Stimulated activated CD8-positive, alpha-beta memory T cell treated with anti-CD3 and anti-CD28 coated beads, Interleukin-7, amount 100 ng/mL, for 24 hours (primary cell): ENCODE measurements around the gene IFT57.

ENCODE experiments used
- DNase-seq: peaks from one replicate; pipeline ENCODE4 v3.0.0-alpha.2; 2020; ENCODE audit warnings: low read depth

Gene IFT57

GRCh38 chr3:108218811-108219210 lies 3.4 kb downstream of the IFT57 start:
- no peak for DNase-seq

DNA sequence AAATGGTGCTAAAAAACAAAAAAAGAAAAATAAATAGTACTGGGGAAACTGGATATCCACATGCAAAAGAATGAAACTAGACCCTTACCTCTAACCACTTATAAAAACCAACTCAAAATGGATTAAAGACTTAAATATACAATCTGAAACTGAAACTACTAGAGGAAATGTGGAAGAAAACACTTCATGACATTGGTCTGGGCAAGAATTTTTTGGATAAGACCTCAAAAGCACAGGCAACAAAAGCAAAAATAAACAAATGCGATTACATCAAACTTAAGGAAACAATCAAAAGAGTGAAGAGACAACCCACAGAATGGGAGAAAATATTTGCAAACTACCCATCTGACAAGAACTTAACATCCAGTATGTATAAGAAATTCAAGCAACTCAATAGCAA lies 6.4 kb downstream of the IFT57 start:
- no peak for DNase-seq

- DNase-seq: no peak
Measured at GRCh38 chr3:108209579-108209978, 12.6 kb downstream of the IFT57 start.

DNA sequence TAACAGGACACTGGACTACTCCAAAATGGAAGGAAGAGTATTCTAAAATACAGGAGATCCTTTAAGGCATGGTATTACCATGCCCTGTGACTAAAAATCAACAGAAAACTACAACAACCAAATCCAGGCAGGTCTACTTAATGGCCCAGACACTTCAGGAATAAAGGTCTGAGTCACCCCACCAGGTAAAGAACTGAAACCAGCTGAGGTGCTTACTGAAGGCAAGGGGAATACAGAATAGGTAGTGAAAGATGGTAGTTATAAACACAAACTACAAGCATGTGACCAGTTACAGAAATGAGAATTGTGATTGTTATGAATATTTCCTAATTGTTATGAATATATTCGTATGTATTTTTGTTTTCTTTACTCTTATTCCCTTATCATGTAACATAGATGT lies 13.4 kb downstream of the IFT57 start:
- no peak for DNase-seq

DNA sequence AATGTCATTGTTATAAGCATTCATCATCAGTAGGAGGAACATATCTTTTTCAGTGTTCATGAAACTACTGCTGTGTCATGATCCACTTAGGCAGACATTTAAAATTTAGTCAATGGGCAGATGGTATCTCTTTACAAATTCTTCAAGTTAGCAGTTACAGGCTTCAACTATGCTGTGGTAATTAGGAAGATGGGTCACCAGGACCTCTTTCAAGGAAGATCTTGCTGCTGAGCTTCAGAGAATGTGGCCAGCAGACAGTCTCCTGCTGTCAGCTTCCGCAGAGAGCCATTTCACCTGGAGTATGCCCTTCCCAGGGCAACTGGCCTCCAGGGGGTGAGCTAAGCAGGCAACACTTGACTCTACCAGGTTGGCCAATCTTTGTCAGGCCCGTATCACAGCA lies 19.4 kb downstream of the IFT57 start:
- DNase-seq: no peak

DNA sequence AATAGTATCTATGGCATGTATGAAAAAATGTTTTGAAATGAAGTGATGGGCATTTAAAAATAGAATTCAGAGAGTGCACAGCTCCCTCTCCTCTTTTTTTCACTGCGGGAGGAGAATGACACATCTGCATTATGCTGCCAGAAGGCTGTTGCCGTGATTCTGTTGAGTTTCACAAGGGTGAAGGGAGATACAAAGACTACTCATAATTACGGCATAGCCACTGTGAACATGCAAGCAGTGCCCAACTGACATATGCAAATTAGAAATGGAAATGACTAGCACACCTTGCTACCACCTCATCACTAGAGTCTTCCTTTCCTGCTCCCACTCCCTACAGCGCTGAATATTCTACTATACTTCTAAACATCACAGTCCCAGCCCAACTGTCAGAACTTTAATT lies 20.1 kb downstream of the IFT57 start:
- DNase-seq: no peak

GRCh38 chr3:108201258-108201657 lies 21.0 kb downstream of the IFT57 start:
- DNase-seq: no peak

DNA sequence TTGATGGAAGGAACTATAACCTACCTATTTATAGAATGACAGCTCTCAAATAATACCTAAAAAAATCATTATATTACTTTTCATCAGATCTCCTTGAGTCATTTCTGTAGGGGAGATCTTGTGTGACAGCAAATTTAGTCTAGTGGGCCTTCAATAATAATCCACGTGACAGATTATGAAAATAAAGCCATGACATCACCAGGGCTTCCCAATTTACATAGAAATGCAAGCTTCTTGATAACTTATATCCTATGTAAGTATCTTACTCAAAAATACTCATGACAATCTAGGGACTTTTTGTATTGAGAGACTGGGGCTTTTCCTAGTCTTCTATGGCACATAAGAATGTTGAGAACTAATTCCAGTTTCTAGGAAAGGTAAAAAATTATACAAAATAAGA lies 21.6 kb downstream of the IFT57 start:
- DNase-seq: no peak

DNA sequence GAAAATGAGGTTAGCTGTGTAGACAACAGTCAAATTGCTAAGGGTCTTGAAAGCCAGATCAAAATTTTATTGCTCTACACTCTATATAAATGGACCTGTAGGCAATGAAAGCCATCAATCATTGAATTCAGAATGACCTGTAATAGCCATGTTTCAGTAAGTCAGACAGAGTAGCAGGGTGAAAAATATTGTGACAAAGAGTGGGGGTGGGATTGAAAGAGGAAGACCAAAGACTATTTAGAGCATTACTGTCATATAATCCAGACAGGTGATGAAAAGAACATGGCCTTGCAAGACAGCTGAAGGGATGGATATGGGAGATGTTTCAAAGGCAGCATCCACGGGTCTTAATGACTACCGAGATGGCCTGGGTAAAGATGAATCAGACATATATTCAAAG lies 22.2 kb downstream of the IFT57 start:
- DNase-seq: no peak

GRCh38 chr3:108191394-108191793 lies 30.8 kb downstream of the IFT57 start:
- DNase-seq: no peak

DNA sequence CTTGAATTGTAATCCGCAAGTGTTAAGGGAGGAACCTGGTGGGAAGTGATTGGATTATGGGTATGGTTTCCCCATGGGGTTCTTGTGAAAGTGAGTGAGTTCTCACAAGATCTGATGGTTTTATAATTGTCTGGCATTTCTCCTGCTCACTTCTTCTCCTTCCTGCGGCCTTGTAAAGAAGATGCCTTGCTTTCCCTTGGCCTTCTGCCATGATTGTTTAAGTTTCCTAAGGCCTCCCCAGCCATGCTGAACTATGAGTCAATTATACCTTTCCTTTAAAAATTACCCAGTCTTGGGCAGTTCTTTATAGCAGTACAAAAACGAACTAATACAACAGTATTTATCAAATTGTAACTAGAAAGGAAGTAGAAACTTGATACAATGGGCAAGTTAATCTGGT lies 31.9 kb downstream of the IFT57 start:
- no peak for DNase-seq

DNA sequence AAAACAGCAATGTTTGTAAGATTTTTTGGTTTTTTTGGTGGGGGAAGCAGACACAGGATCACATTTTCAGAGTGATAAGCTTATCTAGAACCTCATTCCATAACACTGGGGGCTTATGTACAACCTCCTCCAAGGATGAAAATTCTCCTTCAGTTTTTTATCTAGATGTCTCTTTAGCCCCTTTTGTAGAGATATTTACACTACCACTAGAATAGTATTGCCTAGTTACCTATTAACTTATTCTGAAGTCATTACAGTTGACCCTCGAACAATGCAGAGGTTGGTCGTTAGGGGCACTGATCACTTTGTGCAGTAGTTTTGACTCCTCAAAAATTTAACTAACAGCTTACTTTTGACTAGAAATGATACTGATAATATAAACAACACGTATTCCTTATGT lies 32.8 kb downstream of the IFT57 start:
- no peak for DNase-seq

DNA sequence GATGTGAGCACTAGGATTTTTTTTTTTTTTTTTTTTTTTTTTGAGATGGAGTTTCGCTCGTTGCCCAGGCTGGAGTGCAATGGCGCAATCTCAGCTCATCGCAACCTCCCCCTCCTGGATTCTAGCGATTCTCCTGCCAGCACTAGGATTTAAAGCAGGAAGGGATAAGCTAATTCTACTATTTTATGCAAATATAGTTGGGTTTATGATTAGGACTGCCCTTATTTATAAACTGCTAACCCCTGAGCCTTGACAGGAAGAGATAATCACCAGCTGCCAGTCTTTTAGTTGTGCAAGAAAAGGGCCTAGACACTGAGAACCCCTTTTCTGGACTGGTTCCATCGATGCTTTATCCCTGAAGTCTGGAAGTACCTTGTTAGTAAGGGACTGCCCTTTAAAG lies 36.7 kb downstream of the IFT57 start:
- DNase-seq: no peak

DNA sequence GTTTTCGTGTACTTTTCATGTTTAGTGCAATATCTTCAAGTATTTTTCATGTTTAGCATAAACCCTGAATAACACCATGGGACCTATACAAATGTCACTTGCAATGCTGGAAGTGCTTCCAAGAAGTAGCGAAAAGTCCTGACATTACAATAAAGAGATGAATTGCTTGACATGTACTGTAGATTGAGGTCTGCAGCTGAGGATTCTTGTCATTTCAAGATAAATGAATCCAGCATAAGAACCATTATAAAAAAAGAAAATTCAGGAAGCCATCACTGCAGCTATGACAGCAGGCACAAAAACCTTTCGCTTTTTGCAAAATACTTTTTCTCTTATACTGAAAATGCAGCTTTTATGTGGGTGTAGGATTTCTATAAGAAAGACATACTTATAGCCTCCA lies 37.4 kb downstream of the IFT57 start:
- DNase-seq: no peak

GRCh38 chr3:108183971-108184370 lies 38.3 kb downstream of the IFT57 start:
- no peak for DNase-seq

DNA sequence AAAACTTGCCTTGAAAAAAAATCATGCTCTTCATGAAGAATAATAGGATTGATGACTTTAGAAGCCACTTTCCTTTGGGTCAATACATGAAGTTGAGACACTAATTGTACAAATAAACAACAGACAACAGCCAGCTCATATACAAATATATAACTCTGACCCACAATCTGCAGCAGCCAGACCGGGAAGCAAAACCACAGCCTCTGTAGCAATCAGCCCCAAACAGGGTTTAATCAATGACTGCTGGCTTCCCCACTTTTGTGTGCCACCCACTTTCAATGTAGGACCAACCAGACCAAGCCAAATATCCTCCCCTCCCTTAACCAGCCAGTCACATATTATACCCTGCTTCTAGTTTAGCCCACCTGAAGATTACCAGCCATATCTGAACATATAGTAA lies 39.0 kb downstream of the IFT57 start:
- no peak for DNase-seq

DNA sequence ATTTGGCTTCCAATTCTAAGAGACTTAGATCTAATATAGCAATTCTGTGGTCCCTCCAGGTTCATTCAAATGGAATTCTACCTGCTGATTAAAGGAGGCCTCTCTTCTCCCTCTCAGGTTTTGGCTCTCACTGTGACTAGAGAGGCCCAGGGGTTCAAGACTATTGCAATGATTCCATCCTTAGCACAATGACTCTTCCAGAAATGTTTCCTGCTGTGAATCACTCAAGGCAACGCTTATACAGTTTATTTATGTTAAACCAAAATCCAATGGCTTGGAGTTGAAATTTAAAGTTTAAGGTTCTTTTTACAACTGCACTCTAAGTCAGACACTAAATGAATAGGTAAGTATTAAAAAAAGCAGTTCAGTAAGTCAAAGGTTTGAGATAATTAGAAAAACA lies 39.9 kb downstream of the IFT57 start:
- DNase-seq: no peak

GRCh38 chr3:108181172-108181571 lies 41.1 kb downstream of the IFT57 start:
- no peak for DNase-seq

- no peak for DNase-seq
Measured at GRCh38 chr3:108180194-108180593, 42.0 kb downstream of the IFT57 start.

DNA sequence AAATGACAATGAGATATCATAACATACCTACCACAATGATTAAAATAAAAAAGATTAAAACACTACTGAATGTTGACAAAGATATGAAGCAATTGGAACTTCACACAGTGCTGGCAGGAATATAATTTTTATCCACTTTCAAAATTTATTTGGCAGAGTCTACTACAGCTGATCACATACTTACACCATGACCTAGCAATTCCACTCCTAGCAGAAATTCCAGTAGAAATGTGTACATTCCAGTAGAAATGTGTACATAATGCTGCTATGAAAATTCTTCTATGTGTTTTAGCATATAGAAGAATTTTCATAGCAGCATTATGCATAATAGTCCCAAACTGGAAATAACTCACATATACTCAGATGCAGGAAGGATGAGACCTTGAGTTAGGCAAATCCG lies 43.5 kb downstream of the IFT57 start:
- DNase-seq: no peak

GRCh38 chr3:108177536-108177935 lies 44.7 kb downstream of the IFT57 start:
- DNase-seq: no peak

GRCh38 chr3:108175352-108175751 lies 46.9 kb downstream of the IFT57 start:
- no peak for DNase-seq

DNA sequence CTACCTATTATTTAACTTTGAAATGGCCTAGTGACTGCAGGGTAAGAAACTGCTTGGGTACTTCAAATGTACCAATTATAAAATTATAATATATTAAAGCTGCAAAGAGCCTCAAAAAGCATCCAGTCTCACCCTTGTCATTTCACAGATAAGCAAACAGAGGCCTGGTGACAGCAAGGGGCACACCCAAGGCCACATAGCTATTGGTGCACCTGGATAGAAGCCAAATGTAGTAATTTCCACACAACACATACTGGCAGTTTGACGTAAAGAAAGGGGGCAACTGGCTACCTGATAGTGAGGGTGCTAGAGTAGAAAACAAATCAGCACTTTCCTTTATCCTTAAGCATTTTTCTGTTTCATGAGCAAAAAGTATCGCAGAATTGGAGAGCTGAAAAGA lies 51.1 kb downstream of the IFT57 start:
- DNase-seq: no peak

DNA sequence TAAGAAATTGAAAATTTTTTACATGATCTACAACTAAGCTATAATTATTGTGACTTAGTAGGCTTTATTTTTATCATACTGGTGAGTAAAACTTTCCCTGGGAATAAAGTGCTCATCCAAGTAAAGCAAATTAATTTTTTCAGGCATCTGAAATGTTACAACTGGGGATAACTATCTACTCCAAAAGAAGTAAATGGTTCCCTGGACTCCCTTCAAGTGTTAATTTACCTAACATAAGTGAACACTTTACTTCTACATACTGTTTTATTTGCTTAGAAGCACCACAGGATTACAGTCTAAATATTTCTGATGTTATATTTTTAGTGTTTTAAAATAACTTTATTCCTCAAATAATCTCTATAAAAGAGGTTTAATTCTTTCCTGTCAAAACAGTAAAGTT lies 57.8 kb downstream of the IFT57 start:
- DNase-seq: no peak

DNA sequence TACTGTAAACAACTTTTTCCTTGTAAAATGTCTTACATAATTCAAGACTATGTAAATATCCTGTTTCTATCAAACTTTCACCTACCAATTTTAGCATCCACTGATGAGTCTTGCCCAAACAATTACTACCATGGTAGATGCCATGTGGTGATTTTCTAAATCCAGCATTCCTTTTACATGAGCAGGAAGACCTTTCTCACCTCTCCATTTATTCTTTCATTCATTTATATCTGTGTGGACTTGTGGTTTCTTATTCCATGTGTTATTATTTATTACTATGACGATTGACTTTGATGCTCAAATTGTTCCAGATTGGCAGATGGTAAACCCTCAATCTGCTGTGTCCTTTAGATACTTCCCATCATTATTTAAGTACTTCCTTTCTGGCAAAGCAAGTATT lies 62.4 kb downstream of the IFT57 start:
- no peak for DNase-seq
